HUES64 (cell line): ENCODE data around the gene URB1.
"Not testable (repeated sequence)": the region's sequence is repeated elsewhere in the genome, so short reads cannot be mapped to it uniquely, and the experiment has no call there.

ENCODE experiments used
- H3K27ac ChIP-seq: 2 replicates; pipeline ENCODE4 v1.7.0; 2013; ENCODE audit warnings: low read depth, low read length, inconsistent platforms
- H3K27me3 ChIP-seq: 2 replicates; pipeline ENCODE4 v1.6.1; 2013; ENCODE audit warnings: mild to moderate bottlenecking, low read length; ENCODE audit not compliant: insufficient read depth
- H3K36me3 ChIP-seq: 2 replicates; pipeline ENCODE4 v1.6.1; 2013; ENCODE audit warnings: mild to moderate bottlenecking, low read length; ENCODE audit not compliant: insufficient read depth
- H3K4me1 ChIP-seq: 2 replicates; pipeline ENCODE4 v1.6.1; 2013; ENCODE audit warnings: mild to moderate bottlenecking, low read length, moderate library complexity; ENCODE audit not compliant: insufficient read depth
- H3K4me3 ChIP-seq: 2 replicates; pipeline ENCODE4 v1.5.1; 2013; ENCODE audit warnings: mild to moderate bottlenecking, low read length, moderate library complexity
- H3K9ac ChIP-seq: 2 replicates; pipeline ENCODE4 v1.6.1; 2013; ENCODE audit warnings: mild to moderate bottlenecking, low read depth, low read length
- H3K9me3 ChIP-seq: 2 replicates; pipeline ENCODE4 v1.6.1; 2013; ENCODE audit warnings: low read depth, low read length; ENCODE audit not compliant: insufficient read depth
- WGBS: fragments of 150-250, 120-280 bp; methylation state at CpG from one replicate; pipeline ENCODE4 v1.1.7; 2013; ENCODE audit warnings: missing lambda C conversion rate; 5-methylcytosine and 5-hydroxymethylcytosine counted together

URB1 gene

GRCh38 chr21:32315511-32316281, 77.1 kb downstream of the URB1 start:
- H3K27ac ChIP-seq = no peak overlapping the region
- H3K27me3 ChIP-seq = no peaks in the 10 kb centered on the region
- no peaks in the 10 kb centered on the region for H3K4me1 ChIP-seq
- WGBS = 95% methylated on average over 14 of the region's 14 CpGs
- H3K9ac ChIP-seq = no peak overlapping the region
- no peak overlapping the region for H3K4me3 ChIP-seq
- H3K36me3 ChIP-seq = peaks cover 86% of the 10 kb centered on the region
- no peaks in the 10 kb centered on the region for H3K9me3 ChIP-seq

- H3K27ac ChIP-seq = no peak overlapping the region
- no peaks in the 10 kb centered on the region for H3K4me1 ChIP-seq
- H3K9me3 ChIP-seq = no peaks in the 10 kb centered on the region
- WGBS = 97% methylated on average over 16 of the region's 16 CpGs
- H3K9ac ChIP-seq = no peak overlapping the region
- H3K36me3 ChIP-seq = peaks cover 77% of the 10 kb centered on the region
- H3K27me3 ChIP-seq = no peaks in the 10 kb centered on the region
- no peak overlapping the region for H3K4me3 ChIP-seq
Measured at GRCh38 chr21:32314806-32315205, 78.0 kb downstream of the URB1 start.

- H3K4me3 ChIP-seq = no peak overlapping the region
Measured at GRCh38 chr21:32312976-32313375, 79.8 kb downstream of the URB1 start.

GRCh38 chr21:32312326-32312725, 80.5 kb downstream of the URB1 start:
- no peaks in the 10 kb centered on the region for H3K4me1 ChIP-seq
- no peak overlapping the region for H3K9ac ChIP-seq
- WGBS = 96% methylated on average over 5 of the region's 5 CpGs
- H3K4me3 ChIP-seq = no peak overlapping the region
- peaks cover 57% of the 10 kb centered on the region for H3K36me3 ChIP-seq
- H3K27me3 ChIP-seq = no peaks in the 10 kb centered on the region
- H3K9me3 ChIP-seq = no peaks in the 10 kb centered on the region
- no peak overlapping the region for H3K27ac ChIP-seq

More at GRCh38 chr21:32312976-32313375, 79.8 kb downstream of the URB1 start:
- WGBS = 93% methylated on average over 6 of the region's 6 CpGs
- no peak overlapping the region for H3K27ac ChIP-seq
- no peaks in the 10 kb centered on the region for H3K9me3 ChIP-seq
- H3K4me1 ChIP-seq = no peaks in the 10 kb centered on the region
- no peak overlapping the region for H3K9ac ChIP-seq
- H3K36me3 ChIP-seq = peaks cover 63% of the 10 kb centered on the region
- H3K27me3 ChIP-seq = no peaks in the 10 kb centered on the region

GRCh38 chr21:32311621-32312020, 81.2 kb downstream of the URB1 start:
- Histone ChIP-seq H3K9me3 (no peaks in the 10 kb centered on the region), H3K4me3 (no peak overlapping the region), H3K27me3 (no peaks in the 10 kb centered on the region), H3K4me1 (no peaks in the 10 kb centered on the region), H3K36me3 (peaks cover 50% of the 10 kb centered on the region), H3K9ac (no peak overlapping the region), H3K27ac (no peak overlapping the region)
- 96% methylated on average over 9 of the region's 9 CpGs for WGBS

- not testable (repeated sequence) for H3K27ac ChIP-seq, H3K27me3 ChIP-seq, H3K4me3 ChIP-seq, H3K9me3 ChIP-seq, H3K9ac ChIP-seq, H3K4me1 ChIP-seq
- H3K36me3 ChIP-seq = peaks cover 43% of the 10 kb centered on the region
- WGBS = 91% methylated on average over 9 of the region's 9 CpGs
Measured at GRCh38 chr21:32310976-32311375, 81.8 kb downstream of the URB1 start.

- peaks cover 5% of the 10 kb centered on the region; the same call in 1 of the 2 replicates for H3K4me1 ChIP-seq
- no peak overlapping the region for H3K4me3 ChIP-seq
- H3K27ac ChIP-seq = no peak overlapping the region
- peaks cover 34% of the 10 kb centered on the region for H3K36me3 ChIP-seq
- H3K9ac ChIP-seq = no peak overlapping the region
- WGBS = 92% methylated on average over 7 of the region's 7 CpGs
- H3K27me3 ChIP-seq = no peaks in the 10 kb centered on the region
- no peaks in the 10 kb centered on the region for H3K9me3 ChIP-seq
Measured at GRCh38 chr21:32309906-32310460, 82.8 kb downstream of the URB1 start.

- no peak overlapping the region for H3K27ac ChIP-seq
- H3K9me3 ChIP-seq = no peaks in the 10 kb centered on the region
- no peak overlapping the region for H3K9ac ChIP-seq
- H3K36me3 ChIP-seq = peaks cover 24% of the 10 kb centered on the region
- WGBS = 87% methylated on average over 10 of the region's 10 CpGs
- H3K4me3 ChIP-seq = no peak overlapping the region
- peaks cover 5% of the 10 kb centered on the region; the same call in 1 of the 2 replicates for H3K4me1 ChIP-seq
- no peaks in the 10 kb centered on the region for H3K27me3 ChIP-seq
Measured at GRCh38 chr21:32308696-32309095, 84.1 kb downstream of the URB1 start.

GRCh38 chr21:32307706-32308105, 85.1 kb downstream of the URB1 start:
- WGBS = 95% methylated on average over 4 of the region's 4 CpGs
- Histone ChIP-seq H3K9me3 (no peaks in the 10 kb centered on the region), H3K36me3 (peaks cover 14% of the 10 kb centered on the region), H3K27me3 (no peaks in the 10 kb centered on the region), H3K27ac (no peak overlapping the region), H3K4me3 (no peak overlapping the region), H3K9ac (no peak overlapping the region), H3K4me1 (peaks cover 5% of the 10 kb centered on the region; the same call in 1 of the 2 replicates)

GRCh38 chr21:32306021-32306780, 86.6 kb downstream of the URB1 start:
- Histone ChIP-seq H3K4me3 (no peak overlapping the region), H3K9ac (no peak overlapping the region), H3K4me1 (peaks cover 5% of the 10 kb centered on the region; the same call in 1 of the 2 replicates), H3K27me3 (no peaks in the 10 kb centered on the region), H3K27ac (no peak overlapping the region), H3K36me3 (0 out of 2 replicates have a peak, but pooled peaks cover 10% of the 10 kb centered on the region), H3K9me3 (no peaks in the 10 kb centered on the region)
- WGBS = 70% methylated on average over 22 of the region's 22 CpGs

GRCh38 chr21:32304998-32305397, 87.8 kb downstream of the URB1 start:
- Histone ChIP-seq H3K27me3 (no peaks in the 10 kb centered on the region), H3K4me3 (no peak overlapping the region), H3K9ac (no peak overlapping the region), H3K27ac (no peak overlapping the region), H3K36me3 (peaks cover 18% of the 10 kb centered on the region; the same call in 1 of the 2 replicates), H3K9me3 (no peaks in the 10 kb centered on the region), H3K4me1 (peaks cover 5% of the 10 kb centered on the region; the same call in 1 of the 2 replicates)
- 94% methylated on average over 7 of the region's 7 CpGs for whole genome bisulfite sequencing
